GM19328 (cell line): Measurements from ENCODE around the gene ST3GAL3.
"Not testable (repeated sequence)": the region's sequence is repeated elsewhere in the genome, so short reads cannot be mapped to it uniquely, and the experiment has no call there.

Experiments
- ATAC-seq: cut with Tn5 transposase; IDR thresholded peaks from one replicate; pipeline ENCODE4 v1.9.1; 2021; ENCODE audit warnings: mild to moderate bottlenecking, moderate library complexity; ENCODE audit not compliant: unreplicated experiment

ST3GAL3 gene

GRCh38 chr1:43817304-43817939 lies 110.1 kb downstream of the ST3GAL3 start:
- ATAC-seq = no peak

- ATAC-seq = no peak
These were observed 111.4 kb downstream of the ST3GAL3 start for GRCh38 chr1:43818691-43819090.

DNA sequence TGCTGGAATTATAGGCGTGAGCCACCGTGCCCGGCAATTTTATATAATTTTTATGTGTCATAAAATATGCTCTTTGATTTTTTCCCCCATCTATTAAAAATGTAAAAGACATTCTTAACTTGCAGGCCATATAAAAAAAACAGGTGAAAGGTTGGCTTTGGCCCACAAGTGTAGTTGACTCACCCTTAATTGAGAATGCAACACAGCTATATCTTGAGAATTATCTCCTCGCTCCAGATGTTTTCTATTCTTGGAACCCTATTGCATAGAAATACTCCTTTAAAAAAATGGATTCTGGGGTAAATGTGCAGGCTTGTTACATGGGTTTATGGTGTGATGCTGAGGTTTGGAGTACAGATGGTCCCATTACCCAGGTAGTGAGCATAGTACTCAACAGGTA lies 112.0 kb downstream of the ST3GAL3 start:
- ATAC-seq = no peak

DNA sequence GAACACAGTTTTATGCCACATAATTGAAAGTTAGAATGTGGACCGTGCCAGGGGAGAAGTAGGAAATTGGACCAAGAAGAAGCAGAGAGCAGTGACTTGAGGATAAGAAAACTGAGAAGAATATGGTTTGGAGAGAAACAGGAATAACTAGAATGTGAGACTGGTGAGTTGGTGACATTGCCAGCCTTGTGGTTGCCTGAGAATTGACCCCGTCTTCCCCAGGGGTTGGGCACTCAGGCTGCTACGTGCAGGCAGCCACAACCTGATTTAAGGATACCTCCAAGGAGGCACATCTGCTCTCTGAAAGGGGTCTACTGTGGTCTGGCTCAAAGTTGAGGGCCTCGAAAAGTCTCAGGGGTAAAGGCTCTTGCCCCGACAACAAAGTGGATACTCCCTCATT lies 114.1 kb downstream of the ST3GAL3 start:
- no peak for ATAC-seq

- no peak for ATAC-seq
These were observed 114.8 kb downstream of the ST3GAL3 start for GRCh38 chr1:43822040-43822690.

GRCh38 chr1:43824795-43825194 lies 117.5 kb downstream of the ST3GAL3 start:
- ATAC-seq = no peak

GRCh38 chr1:43828574-43828973 lies 121.2 kb downstream of the ST3GAL3 start:
- ATAC-seq = no peak

DNA sequence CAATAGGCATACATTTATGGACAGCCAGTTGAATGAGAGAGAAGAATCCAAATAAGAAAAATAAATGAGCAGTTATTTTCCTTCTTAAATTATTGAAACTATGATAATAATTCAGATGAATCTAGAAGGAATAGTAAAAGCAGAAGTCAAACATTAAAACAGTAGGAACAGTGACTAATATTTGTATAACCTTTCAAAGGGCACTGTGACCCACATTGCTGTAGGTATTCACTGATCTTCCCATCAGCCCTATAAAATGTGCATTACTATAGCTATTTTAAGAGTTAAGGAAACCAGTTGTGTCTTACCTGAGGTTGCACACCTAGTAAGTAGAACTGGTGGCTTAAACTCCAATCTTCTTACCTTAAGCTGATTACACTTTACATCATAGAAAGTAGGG lies 123.5 kb downstream of the ST3GAL3 start:
- ATAC-seq = no peak

GRCh38 chr1:43831851-43832250 lies 124.5 kb downstream of the ST3GAL3 start:
- no peak for ATAC-seq

DNA sequence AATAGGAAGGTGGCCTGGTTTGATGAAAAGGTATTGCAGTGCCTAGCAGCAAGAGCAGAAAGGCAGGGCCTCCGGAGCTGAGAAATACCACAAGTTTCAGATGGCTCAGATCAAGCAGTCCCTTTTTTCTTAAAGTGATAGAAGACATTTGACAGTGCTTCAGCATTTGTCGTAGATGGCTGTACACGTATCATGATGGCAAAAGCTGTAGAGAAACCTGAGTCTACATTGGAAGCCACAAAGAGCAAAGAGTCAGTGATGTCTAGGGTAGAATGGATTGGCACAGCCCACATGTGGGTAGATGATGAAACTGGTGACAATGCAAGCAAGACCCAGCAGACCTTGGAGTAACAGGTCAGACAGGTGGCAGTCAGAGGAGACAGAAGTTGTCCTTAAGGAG lies 124.9 kb downstream of the ST3GAL3 start:
- no peak for ATAC-seq

GRCh38 chr1:43832998-43833397 lies 125.7 kb downstream of the ST3GAL3 start:
- ATAC-seq = no peak

GRCh38 chr1:43833902-43834279 lies 126.6 kb downstream of the ST3GAL3 start:
- not testable (repeated sequence) for ATAC-seq

GRCh38 chr1:43834280-43835081 lies 127.1 kb downstream of the ST3GAL3 start:
- ATAC-seq = no peak

DNA sequence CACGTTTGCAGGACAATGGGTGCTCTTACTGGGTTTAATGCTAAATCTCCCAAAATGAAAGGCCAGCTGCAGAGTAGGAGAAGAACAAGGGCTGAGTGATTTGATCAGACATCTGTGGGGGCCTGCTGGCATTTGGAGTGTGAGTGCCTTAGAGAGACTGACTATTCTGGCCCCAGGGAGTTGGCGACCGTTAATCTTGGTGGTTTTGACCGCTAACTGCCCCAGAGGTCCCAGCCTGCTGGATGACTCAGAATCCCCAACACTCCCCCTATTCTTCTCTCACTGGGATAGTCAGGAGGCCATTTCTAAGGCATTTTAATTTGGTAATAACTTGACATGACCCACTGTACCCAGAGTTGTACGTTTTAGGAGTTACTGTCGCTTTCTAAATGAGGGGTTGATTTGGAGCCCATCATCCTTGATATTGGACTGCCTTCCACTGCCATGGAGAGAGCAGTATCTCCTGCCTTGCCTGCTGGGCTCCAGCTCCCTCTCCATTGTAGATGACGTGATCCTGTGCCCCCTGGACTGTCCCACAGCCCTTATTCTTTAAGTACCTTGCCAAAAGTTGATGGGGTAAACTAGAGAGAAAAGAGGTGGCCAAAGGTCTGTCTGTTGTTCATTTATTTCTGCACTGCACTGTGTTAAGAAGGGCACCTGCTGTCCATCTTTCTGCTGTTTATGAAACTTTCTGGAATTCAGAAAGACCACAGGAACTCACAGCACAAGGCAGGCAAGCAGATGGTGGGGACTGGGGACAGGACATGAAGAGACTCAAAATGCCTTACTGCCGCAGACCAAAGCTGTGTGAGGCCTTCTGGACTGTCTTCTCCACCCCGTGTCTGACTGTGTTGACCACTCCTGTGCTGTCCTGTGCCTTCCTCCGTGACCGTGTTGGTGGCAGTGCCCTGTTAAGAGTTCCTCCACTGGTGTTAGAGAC lies 128.0 kb downstream of the ST3GAL3 start:
- ATAC-seq = no peak

GRCh38 chr1:43836267-43836951 lies 129.1 kb downstream of the ST3GAL3 start:
- no peak for ATAC-seq

DNA sequence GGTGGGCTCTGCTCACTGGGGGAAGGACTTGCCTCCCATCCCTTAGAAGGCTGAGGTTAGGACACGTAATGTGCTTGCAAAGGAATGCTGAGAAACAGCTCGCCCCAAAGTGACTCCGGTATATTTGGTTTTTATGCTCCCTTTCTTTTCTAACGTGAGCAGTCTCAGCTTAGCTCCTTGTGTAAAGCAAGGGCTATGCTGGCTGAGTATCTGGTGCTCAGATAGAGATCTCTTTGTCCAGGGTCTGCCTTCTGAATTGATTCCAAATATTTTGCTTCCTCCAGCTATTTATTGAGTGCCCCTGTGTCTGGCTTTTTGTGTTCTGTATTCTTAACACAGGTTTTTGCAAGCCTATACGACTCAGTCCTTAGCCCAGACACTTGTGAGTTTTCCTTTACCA lies 131.7 kb downstream of the ST3GAL3 start:
- no peak for ATAC-seq

DNA sequence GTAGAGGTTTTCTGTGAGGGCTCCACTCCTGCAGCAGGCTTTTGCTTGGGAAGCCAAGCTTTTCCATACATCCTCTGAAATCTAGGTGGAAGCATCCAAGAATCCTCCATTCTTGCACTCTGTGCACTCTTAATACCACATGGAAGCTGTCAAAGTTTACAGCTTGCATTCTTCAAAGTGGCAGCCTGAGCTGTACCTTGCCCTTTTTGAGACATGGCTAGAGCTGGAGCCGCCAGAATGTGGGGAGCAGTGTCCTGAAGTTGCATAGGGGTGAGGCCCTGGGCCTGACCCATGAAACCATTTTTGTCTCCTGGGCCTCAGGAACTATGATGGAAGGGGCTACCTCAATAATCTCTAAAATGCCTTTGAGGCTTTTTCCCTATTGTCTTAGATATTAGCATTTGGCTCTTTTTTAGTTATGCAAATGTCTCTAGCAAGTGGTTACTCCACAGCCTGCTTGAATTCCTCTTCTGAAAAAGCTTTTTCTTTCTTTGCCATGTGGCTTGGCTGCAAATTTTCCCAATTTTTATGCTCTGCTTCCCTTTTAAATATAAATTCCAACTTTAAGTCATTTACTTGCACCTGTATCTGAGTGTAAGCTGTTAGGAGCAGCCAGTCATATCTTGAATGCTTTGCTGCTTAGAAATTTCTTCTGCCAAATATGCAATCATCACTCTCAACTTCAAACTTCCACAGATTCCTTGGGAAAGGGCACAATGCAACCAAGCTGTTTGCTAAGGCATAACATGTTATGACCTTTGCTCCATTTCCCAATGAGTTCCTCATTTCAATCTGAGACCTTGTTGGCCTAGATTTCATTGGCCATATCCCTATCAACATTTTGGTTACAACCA lies 134.2 kb downstream of the ST3GAL3 start:
- ATAC-seq = no peak

- no peak for ATAC-seq
These were observed 134.8 kb downstream of the ST3GAL3 start for GRCh38 chr1:43842175-43842498.

GRCh38 chr1:43843684-43844083 lies 136.3 kb downstream of the ST3GAL3 start:
- no peak for ATAC-seq

DNA sequence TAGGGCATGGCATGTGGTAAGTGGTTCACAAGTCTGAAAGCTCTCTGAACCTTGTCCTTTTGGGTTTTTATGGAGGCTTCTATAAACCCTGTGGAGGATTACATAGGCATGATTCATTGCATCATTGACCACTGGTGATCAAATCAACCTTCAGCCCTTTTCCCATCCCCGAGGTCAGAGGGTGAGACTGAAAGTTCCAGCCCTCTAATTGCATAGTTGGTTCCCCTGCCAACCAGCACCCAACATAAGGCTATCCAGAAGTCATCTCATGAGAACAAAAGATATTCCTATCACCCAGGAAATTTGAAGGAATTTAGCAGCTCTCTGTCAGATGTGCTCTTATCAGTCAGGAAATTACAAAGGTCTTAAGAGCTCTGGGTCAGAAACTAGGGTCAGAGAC lies 136.8 kb downstream of the ST3GAL3 start:
- no peak for ATAC-seq
